ENCODE data around the gene SLC34A3.

The SLC34A3 gene

GRCh38 chr9:137198051-137198901 lies 32.4 kb upstream of the SLC34A3 start:
- DNase-seq: no peak

GRCh38 chr9:137198902-137199283 lies 31.8 kb upstream of the SLC34A3 start:
- DNase-seq: no peak

GRCh38 chr9:137199411-137200121 lies 31.1 kb upstream of the SLC34A3 start:
- no peak for DNase-seq

- DNase-seq: peak; percentile 98
Measured at GRCh38 chr9:137200311-137201204, 30.1 kb upstream of the SLC34A3 start, which contains the start of gene TPRN. Gene TPRN (minus strand): TSS chr9:137200741. CDS start chr9:137200711, 30 bp downstream.

GRCh38 chr9:137201205-137201868 lies 29.4 kb upstream of the SLC34A3 start:
- no peak for DNase-seq

GRCh38 chr9:137202966-137203365 lies 27.7 kb upstream of the SLC34A3 start:
- no peak for DNase-seq

GRCh38 chr9:137204731-137205125 lies 26.0 kb upstream of the SLC34A3 start:
- no peak for DNase-seq

- DNase-seq: peak; percentile 90
Measured at GRCh38 chr9:137205126-137206069, 25.3 kb upstream of the SLC34A3 start, which contains the start of the genes NDOR1 and TMEM203. Gene NDOR1 (plus strand): TSS chr9:137205700. CDS start chr9:137205778, 78 bp downstream. Gene TMEM203 (minus strand): TSS chr9:137205648. CDS start chr9:137205414, 234 bp downstream.

- no peak for DNase-seq
Measured at GRCh38 chr9:137206602-137207001, 24.1 kb upstream of the SLC34A3 start.

GRCh38 chr9:137211532-137211931 lies 19.2 kb upstream of the SLC34A3 start:
- DNase-seq: no peak

- no peak for DNase-seq
Measured at GRCh38 chr9:137212520-137212919, 18.2 kb upstream of the SLC34A3 start.

- DNase-seq: no peak
Measured at GRCh38 chr9:137213160-137214060, 17.3 kb upstream of the SLC34A3 start.

- DNase-seq: no peak
Measured at GRCh38 chr9:137214620-137215019, 16.1 kb upstream of the SLC34A3 start.

GRCh38 chr9:137215196-137215986 lies 15.3 kb upstream of the SLC34A3 start:
- DNase-seq: no peak

GRCh38 chr9:137216188-137216965 lies 14.3 kb upstream of the SLC34A3 start:
- DNase-seq: no peak

GRCh38 chr9:137217276-137218211 lies 13.2 kb upstream of the SLC34A3 start:
- no peak for DNase-seq

- no peak for DNase-seq
Measured at GRCh38 chr9:137218212-137218753, 12.4 kb upstream of the SLC34A3 start.
